ENCODE data around the gene CCKAR. TPM values are rescaled to one million over a fixed set of nuclear protein-coding genes. Genes with fewer than 3 reads are reported as not detected.

CCKAR gene
- polyA plus RNA-seq, 3 donors: not detected

DNA sequence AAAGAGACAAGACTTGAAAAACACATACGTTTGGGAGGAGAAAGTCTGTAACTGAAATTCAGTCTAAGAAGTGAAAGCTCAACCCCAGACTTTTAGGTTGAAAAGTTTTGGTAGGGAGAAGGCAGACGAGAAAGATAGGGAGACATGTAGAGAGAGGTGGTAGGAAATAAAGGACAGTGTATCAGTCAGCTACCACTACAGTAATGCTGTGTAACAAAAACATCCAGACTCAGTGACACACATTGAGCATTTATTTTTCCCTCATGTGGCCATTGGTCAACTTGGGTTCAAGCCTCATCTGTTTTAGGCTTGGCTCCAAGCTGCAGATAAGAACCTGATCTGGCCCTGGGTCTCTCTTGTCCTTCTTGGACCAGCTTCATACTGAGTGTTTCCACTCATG lies 26.9 kb downstream of the CCKAR start:
- intact Hi-C loops (cut with micrococcal nuclease): no loop called here
- H3K4me1 Mint-ChIP-seq: peaks cover 7% of the 10 kb centered on the region
- Histone ChIP-seq H3K4me1 (ENCODE audit: control insufficient read depth in 1 of 2, insufficient read depth in 2 of 2, low read length in 2 of 2) (no peaks in the 10 kb centered on the region), H3K9me3 (replicated peaks in 1 of 2; ENCODE audit: control insufficient read depth in 1 of 2, insufficient read depth in 1 of 2, low read length in 2 of 2) (no peaks in the 10 kb centered on the region), H4K20me1 (ENCODE audit: insufficient read depth, low read length) (no peaks in the 10 kb centered on the region), H3K27me3 (ENCODE audit: control insufficient read depth in 2 of 2, insufficient read depth in 2 of 2, low read length in 2 of 2) (no peaks in the 10 kb centered on the region), H3K4me2 (replicated peaks; ENCODE audit: extremely low read depth, low read length, poor library complexity, severe bottlenecking) (no peak overlapping the region), H3K27ac (ENCODE audit: low read depth in 1 of 2, low read length in 2 of 2) (no peak overlapping the region), H2AFZ (ENCODE audit: insufficient read depth, low read depth, low read length, poor library complexity, severe bottlenecking) (no peak overlapping the region), H3K79me2 (ENCODE audit: insufficient read depth, low read length) (no peaks in the 10 kb centered on the region), H3K9ac (ENCODE audit: insufficient read depth, low read length, poor library complexity, severe bottlenecking) (no peak overlapping the region), H3K36me3 (replicated peaks in 1 of 2; ENCODE audit: control insufficient read depth in 1 of 2, insufficient read depth in 2 of 2, low read length in 2 of 2) (no peaks in the 10 kb centered on the region), H3K4me3 (replicated peaks in 1 of 3; ENCODE audit: low read depth in 2 of 3, low read length in 3 of 3) (no peak overlapping the region)
- TF ChIP-seq, protein P1, sequence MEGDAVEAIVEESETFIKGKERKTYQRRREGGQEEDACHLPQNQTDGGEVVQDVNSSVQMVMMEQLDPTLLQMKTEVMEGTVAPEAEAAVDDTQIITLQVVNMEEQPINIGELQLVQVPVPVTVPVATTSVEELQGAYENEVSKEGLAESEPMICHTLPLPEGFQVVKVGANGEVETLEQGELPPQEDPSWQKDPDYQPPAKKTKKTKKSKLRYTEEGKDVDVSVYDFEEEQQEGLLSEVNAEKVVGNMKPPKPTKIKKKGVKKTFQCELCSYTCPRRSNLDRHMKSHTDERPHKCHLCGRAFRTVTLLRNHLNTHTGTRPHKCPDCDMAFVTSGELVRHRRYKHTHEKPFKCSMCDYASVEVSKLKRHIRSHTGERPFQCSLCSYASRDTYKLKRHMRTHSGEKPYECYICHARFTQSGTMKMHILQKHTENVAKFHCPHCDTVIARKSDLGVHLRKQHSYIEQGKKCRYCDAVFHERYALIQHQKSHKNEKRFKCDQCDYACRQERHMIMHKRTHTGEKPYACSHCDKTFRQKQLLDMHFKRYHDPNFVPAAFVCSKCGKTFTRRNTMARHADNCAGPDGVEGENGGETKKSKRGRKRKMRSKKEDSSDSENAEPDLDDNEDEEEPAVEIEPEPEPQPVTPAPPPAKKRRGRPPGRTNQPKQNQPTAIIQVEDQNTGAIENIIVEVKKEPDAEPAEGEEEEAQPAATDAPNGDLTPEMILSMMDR (IDR thresholded peaks at IDR 0.05): no peak
- peaks cover 0 to 4% (median 0%) of the 10 kb centered on the region in 3 donors for H3K27me3 Mint-ChIP-seq (ENCODE audit: low read depth in 3 of 3)
- peaks cover 0 to 7% (median 4%) of the 10 kb centered on the region in 7 donors for H3K9me3 Mint-ChIP-seq
- no CpG with 5 or more reads among the region's 2 CpGs for WGBS (ENCODE audit: insufficient coverage)
- no peak for DNase-seq
- H3K27ac Mint-ChIP-seq: no peak overlapping the region
- H3K36me3 Mint-ChIP-seq: no peaks in the 10 kb centered on the region
- H3K4me3 Mint-ChIP-seq: no peak overlapping the region

DNA sequence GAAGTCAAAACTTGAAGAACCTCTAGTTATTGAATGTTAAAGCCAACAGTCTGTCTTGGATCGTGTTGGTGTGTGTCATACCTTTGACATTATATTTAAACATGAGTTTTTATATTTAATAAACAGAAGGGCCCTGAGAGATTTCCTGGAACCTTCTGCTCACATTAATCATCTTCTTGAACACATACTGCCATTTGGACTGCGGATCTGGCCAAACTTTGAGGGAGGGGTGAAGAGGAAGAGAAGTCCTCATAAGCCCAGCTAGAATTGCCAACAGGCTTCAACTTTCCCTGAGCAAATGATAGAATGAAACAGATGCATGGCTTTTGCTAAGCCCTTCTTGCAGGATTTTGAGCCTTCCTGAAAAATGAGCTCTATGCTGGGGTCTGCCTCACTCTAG lies 27.4 kb downstream of the CCKAR start:
- no peak for DNase-seq
- H3K9me3 Mint-ChIP-seq: peaks cover 0 to 7% (median 4%) of the 10 kb centered on the region in 7 donors
- no peaks in the 10 kb centered on the region for H3K36me3 Mint-ChIP-seq
- Histone ChIP-seq H3K4me3 (replicated peaks in 1 of 3; ENCODE audit: low read depth in 2 of 3, low read length in 3 of 3) (no peak overlapping the region), H3K79me2 (ENCODE audit: insufficient read depth, low read length) (no peaks in the 10 kb centered on the region), H3K27me3 (ENCODE audit: control insufficient read depth in 2 of 2, insufficient read depth in 2 of 2, low read length in 2 of 2) (no peaks in the 10 kb centered on the region), H3K36me3 (replicated peaks in 1 of 2; ENCODE audit: control insufficient read depth in 1 of 2, insufficient read depth in 2 of 2, low read length in 2 of 2) (no peaks in the 10 kb centered on the region), H3K4me1 (ENCODE audit: control insufficient read depth in 1 of 2, insufficient read depth in 2 of 2, low read length in 2 of 2) (no peaks in the 10 kb centered on the region), H2AFZ (ENCODE audit: insufficient read depth, low read depth, low read length, poor library complexity, severe bottlenecking) (no peak overlapping the region), H3K9me3 (replicated peaks in 1 of 2; ENCODE audit: control insufficient read depth in 1 of 2, insufficient read depth in 1 of 2, low read length in 2 of 2) (no peaks in the 10 kb centered on the region), H4K20me1 (ENCODE audit: insufficient read depth, low read length) (no peaks in the 10 kb centered on the region), H3K4me2 (replicated peaks; ENCODE audit: extremely low read depth, low read length, poor library complexity, severe bottlenecking) (no peak overlapping the region), H3K27ac (ENCODE audit: low read depth in 1 of 2, low read length in 2 of 2) (no peak overlapping the region), H3K9ac (ENCODE audit: insufficient read depth, low read length, poor library complexity, severe bottlenecking) (no peak overlapping the region)
- intact Hi-C loops (cut with micrococcal nuclease): no loop called here
- peaks cover 0 to 4% (median 0%) of the 10 kb centered on the region in 3 donors for H3K27me3 Mint-ChIP-seq (ENCODE audit: low read depth in 3 of 3)
- WGBS (ENCODE audit: insufficient coverage): no CpG with 5 or more reads among the region's 2 CpGs
- TF ChIP-seq, protein P1 (IDR thresholded peaks at IDR 0.05): no peak
- H3K4me3 Mint-ChIP-seq: no peak overlapping the region
- H3K4me1 Mint-ChIP-seq: peaks cover 12% of the 10 kb centered on the region
- H3K27ac Mint-ChIP-seq: no peak overlapping the region

Data from CD14-positive monocyte (primary cell).